Suprapubic skin (tissue), 4 donors: Measurements from ENCODE around the gene RPL36AL. TPM values are rescaled to one million over a fixed set of nuclear protein-coding genes. Genes with fewer than 3 reads are reported as not detected.

Experiments
- DNase-seq, 2 donors: peaks; one replicate each; pipeline ENCODE4 v3.0.0-alpha.2; 2019; ENCODE audit warnings: low spot score in 2 of 2
- H3K27ac ChIP-seq: fragments of 200-600 bp; sonication (generic); one replicate; pipeline ENCODE4 v1.5.1; 2019
- H3K27me3 ChIP-seq: fragments of 200-600 bp; sonication (generic); one replicate; pipeline ENCODE4 v1.5.1; 2019
- H3K36me3 ChIP-seq: fragments of 200-600 bp; sonication (generic); one replicate; pipeline ENCODE4 v1.5.1; 2019
- H3K4me1 ChIP-seq: fragments of 200-600 bp; sonication (generic); one replicate; pipeline ENCODE4 v1.5.1; 2019
- H3K4me3 ChIP-seq: fragments of 200-600 bp; sonication (generic); one replicate; pipeline ENCODE4 v1.5.1; 2019; ENCODE audit warnings: mild to moderate bottlenecking
- H3K9me3 ChIP-seq: fragments of 200-600 bp; sonication (generic); one replicate; pipeline ENCODE4 v1.5.1; 2019
- EP300 ChIP-seq: sonication (generic); formaldehyde crosslinking; IDR thresholded peaks from one replicate; pipeline ENCODE4 v1.6.1; 2017; ENCODE audit warnings: antibody characterized with exemption
- POLR2A ChIP-seq, 2 donors: fragments of 450-650 bp; IDR thresholded peaks; one replicate each; pipeline ENCODE4 v1.6.1; 2017; ENCODE audit warnings: antibody characterized with exemption in 2 of 2, mild to moderate bottlenecking in 2 of 2, moderate library complexity in 2 of 2
- POLR2AphosphoS5 ChIP-seq, 3 donors: sonication (generic); formaldehyde crosslinking; IDR thresholded peaks; one replicate each; pipeline ENCODE4 v1.6.1; 2017; ENCODE audit warnings: antibody characterized with exemption in 3 of 3
- WGBS: methylation state at CpG from one replicate; pipeline ENCODE4 v1.1.5; 2018; 5-methylcytosine and 5-hydroxymethylcytosine counted together
- total RNA-seq, 4 donors: library from RNA; depleted of rRNA; stranded (reverse); fragments of >200 nt; gene quantifications; one replicate each; pipeline ENCODE4 v1.1.0, GENCODE V29; 2016
- TF ChIP-seq, protein P1 (sequence below), 2 donors: fragments of 200-600 bp in 1 of 2; fragments of 450-650 bp in 1 of 2; sonication (generic) in 1 of 2; IDR thresholded peaks; one replicate each; pipeline ENCODE4 v1.5.1; 2016 to 2019; ENCODE audit warnings: antibody characterized with exemption in 2 of 2, mild to moderate bottlenecking in 1 of 2, moderate library complexity in 1 of 2

RPL36AL gene
- total RNA-seq, 4 donors from 2014 or later = 150 to 232 (median 182) TPM

DNA sequence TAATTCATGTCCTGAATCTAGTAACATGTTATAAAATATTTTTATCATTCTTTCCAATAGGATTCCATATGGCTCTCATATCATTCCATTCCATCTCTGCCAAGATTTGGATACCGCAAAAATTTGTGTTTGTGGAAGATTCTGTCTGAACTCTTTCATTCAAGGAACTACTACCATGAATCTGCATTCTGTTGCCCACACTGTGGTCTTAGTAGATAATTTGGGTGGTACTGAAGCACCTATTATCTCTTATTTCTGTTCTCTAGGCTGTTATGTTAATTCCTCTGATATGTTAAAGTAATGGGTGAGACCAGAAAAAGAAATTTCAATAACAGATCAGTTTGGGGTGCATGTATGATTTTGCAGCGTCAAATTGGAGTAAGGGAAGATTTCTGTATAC is 6.2 kb downstream of the RPL36AL start:
- no peak overlapping the region for H3K4me3 ChIP-seq
- DNase-seq = no peak
- no peaks in the 10 kb centered on the region for H3K9me3 ChIP-seq
- 86% methylated on average over 2 of the region's 2 CpGs for WGBS
- no peak overlapping the region for H3K27ac ChIP-seq
- no peaks in the 10 kb centered on the region for H3K27me3 ChIP-seq
- TF ChIP-seq POLR2A (IDR thresholded peaks at IDR 0.05) (no peak), POLR2AphosphoS5 (IDR thresholded peaks at IDR 0.05) (no peak), EP300 (no peak)
- TF ChIP-seq, protein P1, sequence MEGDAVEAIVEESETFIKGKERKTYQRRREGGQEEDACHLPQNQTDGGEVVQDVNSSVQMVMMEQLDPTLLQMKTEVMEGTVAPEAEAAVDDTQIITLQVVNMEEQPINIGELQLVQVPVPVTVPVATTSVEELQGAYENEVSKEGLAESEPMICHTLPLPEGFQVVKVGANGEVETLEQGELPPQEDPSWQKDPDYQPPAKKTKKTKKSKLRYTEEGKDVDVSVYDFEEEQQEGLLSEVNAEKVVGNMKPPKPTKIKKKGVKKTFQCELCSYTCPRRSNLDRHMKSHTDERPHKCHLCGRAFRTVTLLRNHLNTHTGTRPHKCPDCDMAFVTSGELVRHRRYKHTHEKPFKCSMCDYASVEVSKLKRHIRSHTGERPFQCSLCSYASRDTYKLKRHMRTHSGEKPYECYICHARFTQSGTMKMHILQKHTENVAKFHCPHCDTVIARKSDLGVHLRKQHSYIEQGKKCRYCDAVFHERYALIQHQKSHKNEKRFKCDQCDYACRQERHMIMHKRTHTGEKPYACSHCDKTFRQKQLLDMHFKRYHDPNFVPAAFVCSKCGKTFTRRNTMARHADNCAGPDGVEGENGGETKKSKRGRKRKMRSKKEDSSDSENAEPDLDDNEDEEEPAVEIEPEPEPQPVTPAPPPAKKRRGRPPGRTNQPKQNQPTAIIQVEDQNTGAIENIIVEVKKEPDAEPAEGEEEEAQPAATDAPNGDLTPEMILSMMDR (IDR thresholded peaks at IDR 0.05) = no peak
- H3K36me3 ChIP-seq = peaks cover 13% of the 10 kb centered on the region
- peaks cover 6% of the 10 kb centered on the region for H3K4me1 ChIP-seq

DNA sequence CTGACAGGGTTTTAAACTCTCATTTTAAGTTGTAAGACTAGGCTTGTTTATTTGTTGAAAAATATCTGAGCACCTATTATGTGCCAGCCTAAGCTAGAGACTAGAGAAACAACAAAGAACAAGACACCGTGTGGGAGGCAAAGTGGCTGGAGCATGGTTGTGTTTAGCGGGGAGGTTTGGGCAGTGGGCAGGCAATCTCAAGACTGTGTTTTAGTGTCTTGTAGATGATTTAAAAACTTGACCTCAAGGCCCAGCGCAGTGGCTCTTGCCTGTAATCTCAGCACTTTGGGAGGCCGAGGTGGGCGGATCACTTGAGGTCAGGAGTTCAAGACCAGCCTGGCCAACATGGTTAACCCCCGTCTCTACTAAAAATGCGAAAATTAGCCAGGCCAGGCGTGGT is 7.8 kb downstream of the RPL36AL start:
- Histone ChIP-seq H3K27ac (no peak overlapping the region), H3K4me3 (no peak overlapping the region), H3K4me1 (no peaks in the 10 kb centered on the region), H3K36me3 (no peaks in the 10 kb centered on the region), H3K9me3 (no peaks in the 10 kb centered on the region), H3K27me3 (no peaks in the 10 kb centered on the region)
- 88% methylated on average over 8 of the region's 8 CpGs for WGBS
- TF ChIP-seq POLR2AphosphoS5 (IDR thresholded peaks at IDR 0.05) (no peak), POLR2A (IDR thresholded peaks at IDR 0.05) (no peak), EP300 (no peak)
- TF ChIP-seq, protein P1 (IDR thresholded peaks at IDR 0.05) = no peak
- no peak for DNase-seq

DNA sequence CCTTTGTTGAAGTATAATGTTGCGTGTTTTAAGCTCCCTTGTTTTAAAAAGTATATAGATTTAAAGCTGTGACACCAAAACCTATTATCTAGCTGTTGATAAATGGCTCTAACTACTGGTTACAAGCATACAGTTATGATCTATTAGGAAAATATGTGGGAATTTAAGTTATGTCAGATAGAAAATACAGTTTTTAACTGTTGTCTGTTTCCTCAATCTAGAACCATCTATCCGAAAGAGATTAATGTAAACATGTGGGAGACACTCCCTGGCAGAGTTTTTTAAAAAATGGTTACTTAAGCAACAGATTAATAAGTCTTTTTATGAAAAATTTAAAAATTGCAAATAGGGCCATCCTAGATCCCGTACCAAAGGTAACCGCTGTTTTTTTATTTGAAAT is 8.2 kb downstream of the RPL36AL start:
- no peak for TF ChIP-seq POLR2AphosphoS5 (IDR thresholded peaks at IDR 0.05)
- TF ChIP-seq POLR2A (IDR thresholded peaks at IDR 0.05) = no peak
- TF ChIP-seq, protein P1 (IDR thresholded peaks at IDR 0.05) = no peak
- TF ChIP-seq EP300 = no peak
- H3K27me3 ChIP-seq = no peaks in the 10 kb centered on the region
- no peak overlapping the region for H3K4me3 ChIP-seq
- DNase-seq = no peak
- WGBS = 93% methylated on average over 4 of the region's 4 CpGs
- no peaks in the 10 kb centered on the region for H3K9me3 ChIP-seq
- H3K36me3 ChIP-seq = no peaks in the 10 kb centered on the region
- H3K27ac ChIP-seq = no peak overlapping the region
- no peaks in the 10 kb centered on the region for H3K4me1 ChIP-seq

DNA sequence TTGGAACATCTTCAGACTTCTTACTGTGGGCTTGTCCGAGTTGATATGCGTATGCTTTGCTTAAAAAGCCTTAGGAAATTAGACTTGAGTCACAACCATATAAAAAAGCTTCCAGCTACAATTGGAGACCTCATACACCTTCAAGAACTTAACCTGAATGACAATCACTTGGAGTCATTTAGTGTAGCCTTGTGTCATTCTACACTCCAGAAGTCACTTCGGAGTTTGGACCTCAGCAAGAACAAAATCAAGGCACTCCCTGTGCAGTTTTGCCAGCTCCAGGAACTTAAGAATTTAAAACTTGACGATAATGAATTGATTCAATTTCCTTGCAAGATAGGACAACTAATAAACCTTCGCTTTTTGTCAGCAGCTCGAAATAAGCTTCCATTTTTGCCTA is 12.8 kb downstream of the RPL36AL start:
- DNase-seq = no peak
- Histone ChIP-seq H3K27me3 (no peaks in the 10 kb centered on the region), H3K4me3 (no peak overlapping the region), H3K9me3 (no peaks in the 10 kb centered on the region), H3K36me3 (no peaks in the 10 kb centered on the region), H3K4me1 (no peaks in the 10 kb centered on the region), H3K27ac (no peak overlapping the region)
- whole genome bisulfite sequencing = 94% methylated on average over 6 of the region's 6 CpGs
- TF ChIP-seq POLR2A (IDR thresholded peaks at IDR 0.05) (no peak), POLR2AphosphoS5 (IDR thresholded peaks at IDR 0.05) (no peak), EP300 (no peak)
- TF ChIP-seq, protein P1 (IDR thresholded peaks at IDR 0.05) = no peak

DNA sequence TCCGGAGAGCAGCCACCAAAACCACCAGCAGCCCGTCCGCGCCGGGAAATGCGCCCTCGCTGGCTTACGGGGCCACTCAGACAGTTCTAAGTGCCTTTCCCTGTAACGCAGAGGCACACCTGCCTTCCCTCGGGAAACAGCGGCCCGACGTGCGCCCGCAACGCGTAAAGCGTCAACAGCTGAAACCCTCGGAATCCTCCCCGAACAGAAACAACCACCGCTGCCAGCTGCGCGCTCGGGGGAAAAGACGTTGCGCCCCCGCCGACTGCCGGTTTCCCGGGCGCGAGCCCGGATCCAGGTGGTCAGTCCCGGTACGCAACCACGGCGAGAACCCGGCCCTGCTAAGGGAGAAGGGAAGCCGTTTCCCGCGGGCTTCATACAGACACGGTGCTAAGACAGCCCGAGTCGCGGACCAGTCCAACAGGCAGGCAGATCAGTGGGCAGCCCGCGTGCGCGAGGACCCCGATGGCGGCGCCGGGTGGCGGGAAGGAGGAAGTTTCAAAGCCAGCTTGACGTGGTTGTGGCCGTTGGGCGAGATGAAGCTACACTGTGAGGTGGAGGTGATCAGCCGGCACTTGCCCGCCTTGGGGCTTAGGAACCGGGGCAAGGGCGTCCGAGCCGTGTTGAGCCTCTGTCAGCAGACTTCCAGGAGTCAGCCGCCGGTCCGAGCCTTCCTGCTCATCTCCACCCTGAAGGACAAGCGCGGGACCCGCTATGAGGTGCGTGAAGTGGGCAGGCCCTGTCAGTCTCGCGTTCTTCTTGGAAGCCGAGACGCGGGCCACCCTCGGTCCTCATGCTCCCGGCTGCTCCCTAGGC is 21.7 kb downstream of the RPL36AL start, which contains the start of gene LRR1:
Gene LRR1, plus strand, starts transcription at position 456 of the 816 bp plus-strand sequence. Its CDS starts 81 bp downstream, at position 537.
- Histone ChIP-seq H3K27ac (peak within 1 kb of the TSS; percentile 95), H3K9me3 (no peaks in the 10 kb centered on the region), H3K4me1 (peaks cover 20% of the 10 kb centered on the region), H3K27me3 (no peaks in the 10 kb centered on the region), H3K4me3 (peak within 1 kb of the TSS; percentile 68), H3K36me3 (no peaks in the 10 kb centered on the region)
- TF ChIP-seq POLR2AphosphoS5 (IDR thresholded peaks at IDR 0.05) (no peak), EP300 (peak; percentile 32), POLR2A (IDR thresholded peaks at IDR 0.05) (peak in 1 of 2 donors; percentile 55)
- TF ChIP-seq, protein P1 (IDR thresholded peaks at IDR 0.05) = no peak
- WGBS = 0% methylated on average over 27 of the region's 77 CpGs
- DNase-seq = peak; percentile 93
